Liver (tissue), 9 donors: Measurements from ENCODE around the gene HSP90AB1. TPM values are rescaled to one million over a fixed set of nuclear protein-coding genes. Genes with fewer than 3 reads are reported as not detected.
A peak's percentile ranks its signal among the peaks of the same experiment; 100 is the strongest.

ENCODE experiments used
- DNase-seq: peaks from one replicate; pipeline ENCODE4 v3.0.0-alpha.2; 2017; ENCODE audit warnings: low spot score
- H3K27ac ChIP-seq, 2 donors: one replicate each; pipeline ENCODE4 v1.7.0; 2013; ENCODE audit warnings: inconsistent platforms in 2 of 2, low read length in 2 of 2, control low read depth in 1 of 2, low read depth in 1 of 2, mild to moderate bottlenecking in 1 of 2
- H3K27me3 ChIP-seq, 4 donors: one replicate each; pipeline versions ENCODE4 v1.6.1 to v1.7.0; 2013; ENCODE audit warnings: low read length in 3 of 4, inconsistent platforms in 1 of 4, mild to moderate bottlenecking in 1 of 4, moderate library complexity in 1 of 4; ENCODE audit not compliant: control insufficient read depth in 4 of 4, insufficient read depth in 4 of 4
- H3K36me3 ChIP-seq, 4 donors: one replicate each; pipeline versions ENCODE4 v1.6.1 to v1.7.0; 2013; ENCODE audit warnings: low read length in 3 of 4, mild to moderate bottlenecking in 3 of 4, low read depth in 1 of 4, moderate library complexity in 1 of 4; ENCODE audit not compliant: control insufficient read depth in 4 of 4, insufficient read depth in 3 of 4
- H3K4me1 ChIP-seq, 4 donors: one replicate each; pipeline versions ENCODE4 v1.6.1 to v1.7.0; 2013; ENCODE audit warnings: low read length in 3 of 4, mild to moderate bottlenecking in 3 of 4, moderate library complexity in 1 of 4; ENCODE audit not compliant: control insufficient read depth in 4 of 4, insufficient read depth in 4 of 4
- H3K4me3 ChIP-seq, 3 donors: one replicate each; pipeline versions ENCODE4 v1.6.1 to v1.7.0; 2013; ENCODE audit warnings: low read length in 3 of 3, control low read depth in 1 of 3, low read depth in 1 of 3, mild to moderate bottlenecking in 1 of 3
- H3K9ac ChIP-seq, 2 donors: one replicate each; pipeline ENCODE4 v1.7.0; 2013; ENCODE audit warnings: low read length in 2 of 2, mild to moderate bottlenecking in 2 of 2, moderate library complexity in 2 of 2, control low read depth in 1 of 2, low read depth in 1 of 2
- H3K9me3 ChIP-seq, 4 donors: one replicate each; pipeline versions ENCODE4 v1.6.1 to v1.7.0; 2013; ENCODE audit warnings: low read length in 3 of 4; ENCODE audit not compliant: control insufficient read depth in 4 of 4
- ATF3 ChIP-seq: IDR thresholded peaks from 2 replicates; pipeline ENCODE4 v1.6.1; 2016; ENCODE audit warnings: antibody characterized with exemption
- CTCF ChIP-seq: fragments of 150-350 bp; IDR thresholded peaks from 2 replicates; pipeline ENCODE4 v1.5.1; 2017; ENCODE audit warnings: improper control_type of control experiment, low read depth, low read length; ENCODE audit not compliant: missing input control
- EGR1 ChIP-seq, 2 donors: IDR thresholded peaks; 2 replicates each; pipeline ENCODE4 v1.6.1; 2016 to 2018; ENCODE audit warnings: antibody characterized with exemption in 2 of 2, low read depth in 2 of 2
- FOXA1 ChIP-seq: IDR thresholded peaks from 2 replicates; pipeline ENCODE4 v1.6.1; 2016; ENCODE audit warnings: antibody characterized with exemption
- FOXA2 ChIP-seq: IDR thresholded peaks from 2 replicates; pipeline ENCODE4 v1.6.1; 2016; ENCODE audit warnings: antibody characterized with exemption
- GABPA ChIP-seq, 2 donors: IDR thresholded peaks in 1 of 2; conservative IDR thresholded peaks in 1 of 2; 2 replicates each; pipeline ENCODE4 v1.6.1; 2016; ENCODE audit warnings: antibody characterized with exemption in 2 of 2, mild to moderate bottlenecking in 1 of 2, moderate library complexity in 1 of 2
- HNF4A ChIP-seq, 2 donors: conservative IDR thresholded peaks; 2 replicates each; pipeline ENCODE4 v1.6.1; 2016; ENCODE audit warnings: antibody characterized with exemption in 2 of 2, mild to moderate bottlenecking in 2 of 2
- MAX ChIP-seq: IDR thresholded peaks from 2 replicates; pipeline ENCODE4 v1.6.1; 2016; ENCODE audit warnings: antibody characterized with exemption
- NR2F2 ChIP-seq: IDR thresholded peaks from 2 replicates; pipeline ENCODE4 v1.6.1; 2016; ENCODE audit warnings: antibody characterized with exemption
- RAD21 ChIP-seq, 2 donors: IDR thresholded peaks; 2 replicates each; pipeline ENCODE4 v1.6.1; 2016; ENCODE audit warnings: antibody characterized with exemption in 2 of 2, mild to moderate bottlenecking in 2 of 2
- RXRA ChIP-seq, 2 donors: IDR thresholded peaks; 2 replicates each; pipeline ENCODE4 v1.6.1; 2017 to 2018; ENCODE audit warnings: antibody characterized with exemption in 2 of 2, mild to moderate bottlenecking in 1 of 2
- SP1 ChIP-seq: IDR thresholded peaks from 2 replicates; pipeline ENCODE4 v1.6.1; 2018; ENCODE audit warnings: antibody characterized with exemption, mild to moderate bottlenecking
- TAF1 ChIP-seq: conservative IDR thresholded peaks from 2 replicates; pipeline ENCODE4 v1.6.1; 2016; ENCODE audit warnings: antibody characterized with exemption, mild to moderate bottlenecking
- YY1 ChIP-seq: IDR thresholded peaks from 2 replicates; pipeline ENCODE4 v1.6.1; 2016; ENCODE audit warnings: antibody characterized with exemption, mild to moderate bottlenecking
- WGBS: extraction: QIAGEN DNeasy Blood & Tissue Kit; methylation state at CpG from one replicate; pipeline ENCODE4 v1.1.7; 2013; 5-methylcytosine and 5-hydroxymethylcytosine counted together
- polyA plus RNA-seq, 2 donors: library from polyadenylated mRNA; stranded (reverse) in 1 of 2; unstranded in 1 of 2; fragments of 200-250 nt in 1 of 2; fragments of >200 nt in 1 of 2; fragmentation: Nextera tagmentation in 1 of 2; extraction: Ambion mirVana in 1 of 2; gene quantifications; one replicate each; pipeline versions ENCODE4 v1.2.1 to v1.2.3, GENCODE V29; 2013 to 2015
- total RNA-seq, 2 donors: library from RNA; depleted of rRNA; stranded (reverse); fragments of >200 nt; gene quantifications; one replicate each; pipeline ENCODE4 v1.2.3, GENCODE V29; 2014
- TF ChIP-seq, protein P1 (sequence below): IDR thresholded peaks from 2 replicates; pipeline ENCODE4 v1.6.1; 2016; ENCODE audit warnings: antibody characterized with exemption, mild to moderate bottlenecking
- donor health status: healthy.
- donor health status: healthy.
- donor health status: healthy.
- donor health status: healthy.
- donor health status: healthy.

Gene HSP90AB1
- total and polyA plus RNA-seq, 4 donors: 129 to 281 (median 203) TPM

- WGBS: 85% methylated on average over 1 of the region's 1 CpG
- no peak for DNase-seq
- Histone ChIP-seq H3K4me3 (no peak overlapping the region), H3K9me3 (no peaks in the 10 kb centered on the region), H3K9ac (no peak overlapping the region), H3K4me1 (peaks cover 0 to 9% (median 3%) of the 10 kb centered on the region in 4 donors), H3K36me3 (no peaks in the 10 kb centered on the region), H3K27me3 (peaks cover 0 to 16% (median 7%) of the 10 kb centered on the region in 4 donors), H3K27ac (no peak overlapping the region)
- no peak for TF ChIP-seq FOXA1
- TF ChIP-seq EGR1 (IDR thresholded peaks at IDR 0.05; ENCODE audit: low read depth in 2 of 2): no peak
- TF ChIP-seq MAX: no peak
- no peak for TF ChIP-seq RXRA (IDR thresholded peaks at IDR 0.05)
- TF ChIP-seq NR2F2: no peak
- TF ChIP-seq SP1: no peak
- TF ChIP-seq YY1: no peak
These were observed 26.7 kb downstream of the HSP90AB1 start for GRCh38 chr6:44273617-44274016.

DNA sequence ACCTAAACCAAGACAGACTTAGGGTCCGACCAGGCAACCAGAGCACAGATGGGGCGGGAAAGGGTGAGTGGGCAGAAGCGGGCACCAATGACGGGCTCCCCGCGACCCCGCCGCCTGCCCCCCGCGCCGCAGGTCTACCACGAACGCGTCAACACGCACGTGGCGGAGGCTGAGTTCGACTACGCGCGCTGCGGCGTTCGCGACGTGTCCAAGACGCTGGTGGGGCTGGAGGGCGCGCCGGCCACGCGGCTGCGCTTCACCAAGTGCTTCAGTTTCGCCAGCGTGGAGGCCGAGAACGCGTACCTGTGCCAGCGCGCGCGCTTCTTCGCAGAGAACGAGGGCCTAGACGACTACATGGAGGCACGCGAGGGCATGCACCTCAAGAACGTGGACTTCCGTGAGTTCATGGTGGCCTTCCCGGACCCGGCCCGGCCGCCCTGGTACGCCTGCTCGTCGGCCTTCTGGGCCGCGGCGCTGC lies 28.4 kb downstream of the HSP90AB1 start:
- WGBS: 74% methylated on average over 59 of the region's 59 CpGs

More for the DNA sequence above, 28.4 kb downstream of the HSP90AB1 start:
- Histone ChIP-seq H3K4me1 (peaks cover 0 to 9% (median 3%) of the 10 kb centered on the region in 4 donors), H3K9me3 (no peaks in the 10 kb centered on the region), H3K27ac (no peak overlapping the region), H3K36me3 (no peaks in the 10 kb centered on the region), H3K27me3 (peaks cover 0 to 11% (median 4%) of the 10 kb centered on the region in 4 donors), H3K4me3 (peak overlapping the region in 1 of 3 donors; percentile 18), H3K9ac (no peak overlapping the region)
- no peak for DNase-seq
- no peak for TF ChIP-seq EGR1 (IDR thresholded peaks at IDR 0.05; ENCODE audit: low read depth in 2 of 2)
- TF ChIP-seq FOXA1: no peak
- TF ChIP-seq MAX: no peak
- TF ChIP-seq TAF1: no peak
- TF ChIP-seq, protein P1, sequence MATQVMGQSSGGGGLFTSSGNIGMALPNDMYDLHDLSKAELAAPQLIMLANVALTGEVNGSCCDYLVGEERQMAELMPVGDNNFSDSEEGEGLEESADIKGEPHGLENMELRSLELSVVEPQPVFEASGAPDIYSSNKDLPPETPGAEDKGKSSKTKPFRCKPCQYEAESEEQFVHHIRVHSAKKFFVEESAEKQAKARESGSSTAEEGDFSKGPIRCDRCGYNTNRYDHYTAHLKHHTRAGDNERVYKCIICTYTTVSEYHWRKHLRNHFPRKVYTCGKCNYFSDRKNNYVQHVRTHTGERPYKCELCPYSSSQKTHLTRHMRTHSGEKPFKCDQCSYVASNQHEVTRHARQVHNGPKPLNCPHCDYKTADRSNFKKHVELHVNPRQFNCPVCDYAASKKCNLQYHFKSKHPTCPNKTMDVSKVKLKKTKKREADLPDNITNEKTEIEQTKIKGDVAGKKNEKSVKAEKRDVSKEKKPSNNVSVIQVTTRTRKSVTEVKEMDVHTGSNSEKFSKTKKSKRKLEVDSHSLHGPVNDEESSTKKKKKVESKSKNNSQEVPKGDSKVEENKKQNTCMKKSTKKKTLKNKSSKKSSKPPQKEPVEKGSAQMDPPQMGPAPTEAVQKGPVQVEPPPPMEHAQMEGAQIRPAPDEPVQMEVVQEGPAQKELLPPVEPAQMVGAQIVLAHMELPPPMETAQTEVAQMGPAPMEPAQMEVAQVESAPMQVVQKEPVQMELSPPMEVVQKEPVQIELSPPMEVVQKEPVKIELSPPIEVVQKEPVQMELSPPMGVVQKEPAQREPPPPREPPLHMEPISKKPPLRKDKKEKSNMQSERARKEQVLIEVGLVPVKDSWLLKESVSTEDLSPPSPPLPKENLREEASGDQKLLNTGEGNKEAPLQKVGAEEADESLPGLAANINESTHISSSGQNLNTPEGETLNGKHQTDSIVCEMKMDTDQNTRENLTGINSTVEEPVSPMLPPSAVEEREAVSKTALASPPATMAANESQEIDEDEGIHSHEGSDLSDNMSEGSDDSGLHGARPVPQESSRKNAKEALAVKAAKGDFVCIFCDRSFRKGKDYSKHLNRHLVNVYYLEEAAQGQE: no peak
- no peak for TF ChIP-seq HNF4A (conservative IDR thresholded peaks at IDR 0.05)
- no peak for TF ChIP-seq RXRA (IDR thresholded peaks at IDR 0.05)
- no peak for TF ChIP-seq RAD21 (IDR thresholded peaks at IDR 0.05)
- no peak for TF ChIP-seq CTCF
- no peak for TF ChIP-seq GABPA (IDR thresholded peaks at IDR 0.05 in 1 of 2, conservative IDR thresholded peaks at IDR 0.05 in 1 of 2)
- no peak for TF ChIP-seq FOXA2
- TF ChIP-seq ATF3: no peak
